Left colon (tissue), 2 donors: Measurements from ENCODE around the gene BTN2A1. TPM values are rescaled to one million over a fixed set of nuclear protein-coding genes. Genes with fewer than 3 reads are reported as not detected.

ENCODE experiments used
- ATAC-seq: fragments of 200-7000 bp; cut with Tn5 transposase; one replicate; pipeline ENCODE4 v1.9.1; 2020; ENCODE audit warnings: mild to moderate bottlenecking, moderate library complexity
- DNase-seq, 2 donors: peaks; one replicate each; pipeline ENCODE4 v3.0.0-alpha.2; 2020
- intact Hi-C, 2 donors: fragments of 100-400 bp; cut with DNase I in 1 of 2; cut with micrococcal nuclease in 1 of 2; formaldehyde crosslinking; loops; one replicate each; pipeline versions ENCODE4 v1.11.2 to v1.14.0; 2022; cut with DNase I, micrococcal nuclease
- total RNA-seq, 2 donors: library from RNA; stranded (reverse); fragmentation: NEBNext Ultra II Directional; extraction: Animal tissue kit (Norgen Biotek cat#: 25700); gene quantifications; one replicate each; pipeline ENCODE4 v1.2.1, GENCODE V29; 2021
- donor health status: DM: no; HTN: no; CAD: no.
- donor health status: DM: yes; HTN: yes; CAD: no.

Gene BTN2A1
- total RNA-seq, 2 donors from 2014 or later, result 19.8 to 25.7 TPM

DNA sequence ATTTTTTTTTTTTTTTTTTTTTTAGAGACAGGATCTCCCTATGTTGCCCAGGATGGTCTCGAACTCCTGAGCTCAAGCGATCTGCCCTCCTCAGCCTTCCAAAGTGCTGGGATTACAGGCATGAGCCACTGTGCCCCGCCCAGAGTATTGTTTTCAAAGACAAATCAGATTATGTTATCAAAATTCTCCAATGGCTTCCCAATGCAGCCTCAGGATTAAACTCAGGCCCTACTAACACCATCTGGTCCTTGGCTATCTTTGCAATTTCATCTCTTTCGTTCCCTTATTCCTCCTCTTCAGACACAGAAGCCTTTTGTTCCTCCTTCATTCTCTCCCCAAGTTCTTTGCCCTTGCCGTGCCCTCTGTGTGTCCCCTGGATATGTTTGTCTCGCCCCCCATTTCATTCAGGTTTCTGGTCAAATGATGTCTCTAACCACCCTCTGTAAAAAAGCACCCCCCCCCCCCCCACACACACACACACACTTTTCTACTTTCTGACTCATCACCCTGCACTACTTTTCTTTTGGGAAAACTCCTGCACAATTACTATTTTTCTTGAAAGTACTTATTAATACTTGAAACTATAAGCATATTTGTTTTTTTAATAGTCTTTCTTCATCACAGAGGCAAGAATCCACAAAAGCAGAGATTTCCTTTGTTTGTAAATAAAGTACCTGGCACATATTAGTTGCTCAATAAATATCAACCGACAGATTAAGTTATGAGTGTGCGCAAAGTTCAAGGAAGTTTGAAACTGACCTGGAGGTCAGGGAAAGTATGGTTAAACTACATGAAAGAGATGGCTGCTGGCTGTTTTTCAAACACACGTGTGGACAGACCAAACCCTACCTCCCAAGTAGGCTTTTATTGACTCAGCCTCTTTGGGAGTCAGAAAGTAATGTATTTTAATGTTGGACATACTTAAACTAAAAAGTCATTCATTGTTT is 59.0 kb downstream of the BTN2A1 start:
- no peak for DNase-seq
- intact Hi-C loops, result no loop called here
- no peak for ATAC-seq

Other genes starting within 250 kb of the BTN2A1 start
- 10 to 100 TPM; 17.6 to 35.1 TPM for gene BTN3A2, start 92.8 kb upstream of the BTN2A1 start, total RNA-seq
- gene BTN2A2, start 74.8 kb upstream of the BTN2A1 start, total RNA-seq, result 1 to 10 TPM; 6.2 to 8.0 TPM
- gene BTN3A1, start 55.7 kb upstream of the BTN2A1 start, total RNA-seq, result 10 to 100 TPM; 21.2 to 21.6 TPM
- 10 to 100 TPM; 14.9 TPM for gene BTN3A3, start 17.5 kb upstream of the BTN2A1 start, total RNA-seq
- not detected for gene BTN1A1, start 42.3 kb downstream of the BTN2A1 start, total RNA-seq
- gene HMGN4, start 80.4 kb downstream of the BTN2A1 start, total RNA-seq, result 10 to 100 TPM; 54.9 to 55.7 TPM
- 10 to 100 TPM; 12.7 to 15.4 TPM for gene ABT1, start 139.0 kb downstream of the BTN2A1 start, total RNA-seq
- 10 to 100 TPM; 17.8 to 19.9 TPM for gene ZNF322, start 201.8 kb downstream of the BTN2A1 start, total RNA-seq